IMR-90 (cell line): ENCODE measurements around the gene C16orf92. TPM values are rescaled to one million over a fixed set of nuclear protein-coding genes. Genes with fewer than 3 reads are reported as not detected.
A peak's percentile ranks its signal among the peaks of the same experiment; 100 is the strongest.

Experiments used
- ATAC-seq: fragments of 200-7000 bp; cut with Tn5 transposase; 2 replicates; pipeline ENCODE4 v1.9.1; 2020; ENCODE audit warnings: low read depth, mild to moderate bottlenecking, moderate library complexity
- BruUV-seq: library from RNA; stranded (reverse); fragments of 400-500 nt; replicated peaks from 2 replicates; lab custom pipeline; 2021; lab: Mats Ljungman, UMichigan
- CTCF ChIA-PET: fragments of 300-600 bp; formaldehyde crosslinking; extraction: SDS; loops from one replicate; lab custom pipeline; 2021; ENCODE audit warnings: antibody characterized with exemption; lab: Yijun Ruan, JAX
- POLR2A ChIA-PET: fragments of 300-600 bp; sonication (Branson Sonifier 250); formaldehyde crosslinking; loops from one replicate; lab custom pipeline; 2022; ENCODE audit warnings: antibody characterized with exemption; ENCODE audit not compliant: unreplicated experiment; lab: Charles Lee
- DNase-seq: peaks from one replicate; pipeline ENCODE4 v3.0.0; 2013
- H2AFZ ChIP-seq: replicated peaks from 2 replicates; pipeline ENCODE3; 2013; ENCODE audit warnings: low read length, mild to moderate bottlenecking; ENCODE audit not compliant: poor library complexity
- H2AK5ac ChIP-seq: 2 replicates; pipeline ENCODE4 v1.6.1; 2013; ENCODE audit warnings: low read depth, low read length, inconsistent platforms
- H2AK9ac ChIP-seq: replicated peaks from 2 replicates; pipeline ENCODE3; 2013; ENCODE audit warnings: mild to moderate bottlenecking, low read depth, low read length, moderate library complexity; ENCODE audit not compliant: poor library complexity
- H2BK120ac ChIP-seq: 2 replicates; pipeline ENCODE4 v1.6.1; 2013; ENCODE audit warnings: low read depth, low read length, inconsistent platforms
- H2BK15ac ChIP-seq: 3 replicates; pipeline ENCODE4 v1.6.1; 2013; ENCODE audit warnings: low read depth, low read length, inconsistent platforms
- H2BK20ac ChIP-seq: 2 replicates; pipeline ENCODE4 v1.6.1; 2013; ENCODE audit warnings: low read depth, mild to moderate bottlenecking, inconsistent platforms, low read length, moderate library complexity
- H2BK5ac ChIP-seq: 2 replicates; pipeline ENCODE4 v1.6.1; 2013; ENCODE audit warnings: mild to moderate bottlenecking, low read depth, low read length, inconsistent platforms; ENCODE audit not compliant: poor library complexity, severe bottlenecking
- H3K14ac ChIP-seq: replicated peaks from 2 replicates; pipeline ENCODE4 v1.6.1; 2013; ENCODE audit warnings: low read depth, low read length, inconsistent platforms
- H3K18ac ChIP-seq: 2 replicates; pipeline ENCODE4 v1.6.1; 2013; ENCODE audit warnings: low read depth, low read length, control low read depth
- H3K23ac ChIP-seq: 2 replicates; pipeline ENCODE4 v1.6.1; 2013; ENCODE audit warnings: low read depth, low read length, inconsistent platforms
- H3K27ac ChIP-seq: 2 replicates; pipeline ENCODE4 v1.5.1; 2013; ENCODE audit warnings: mild to moderate bottlenecking, control low read depth, low read length; ENCODE audit not compliant: insufficient read depth
- H3K27me3 ChIP-seq: 2 replicates; pipeline ENCODE4 v1.6.1; 2013; ENCODE audit warnings: low read length; ENCODE audit not compliant: control insufficient read depth, insufficient read depth
- H3K36me3 ChIP-seq: 2 replicates; pipeline ENCODE4 v1.6.1; 2013; ENCODE audit warnings: low read length, mixed read lengths; ENCODE audit not compliant: control insufficient read depth, insufficient read depth
- H3K4ac ChIP-seq: 2 replicates; pipeline ENCODE4 v1.6.1; 2013; ENCODE audit warnings: low read depth, low read length, inconsistent platforms
- H3K4me1 ChIP-seq: 2 replicates; pipeline ENCODE4 v1.6.1; 2013; ENCODE audit warnings: low read length, mixed read lengths; ENCODE audit not compliant: control insufficient read depth, insufficient read depth
- H3K4me2 ChIP-seq: 2 replicates; pipeline ENCODE4 v1.6.1; 2013; ENCODE audit warnings: low read depth, mild to moderate bottlenecking, control low read depth, low read length, moderate library complexity
- H3K4me3 ChIP-seq: 2 replicates; pipeline ENCODE4 v1.5.1; 2013; ENCODE audit warnings: low read depth, mild to moderate bottlenecking, control low read depth, low read length, moderate library complexity; ENCODE audit not compliant: insufficient read depth
- H3K56ac ChIP-seq: 2 replicates; pipeline ENCODE4 v1.6.1; 2013; ENCODE audit warnings: low read length, inconsistent platforms; ENCODE audit not compliant: insufficient read depth; ENCODE audit errors: extremely low read depth
- H3K79me1 ChIP-seq, 2 experiments: 2 replicates each; pipeline ENCODE4 v1.6.1; 2013; ENCODE audit warnings: low read length in 2 of 2, inconsistent platforms in 1 of 2, low read depth in 1 of 2
- H3K9ac ChIP-seq: 2 replicates; pipeline ENCODE4 v1.6.1; 2013; ENCODE audit warnings: low read depth, low read length, control low read depth
- H3K9me1 ChIP-seq: 2 replicates; pipeline ENCODE4 v1.6.1; 2013; ENCODE audit warnings: low read length, inconsistent platforms; ENCODE audit not compliant: insufficient read depth
- H3K9me3 ChIP-seq: 2 replicates; pipeline ENCODE4 v1.6.1; 2013; ENCODE audit warnings: low read length; ENCODE audit not compliant: control insufficient read depth, insufficient read depth
- H4K20me1 ChIP-seq: 2 replicates; pipeline ENCODE4 v1.6.1; 2013; ENCODE audit warnings: low read length, inconsistent platforms; ENCODE audit not compliant: insufficient read depth
- H4K5ac ChIP-seq: 2 replicates; pipeline ENCODE4 v1.6.1; 2013; ENCODE audit warnings: mild to moderate bottlenecking, low read depth, low read length, control low read depth
- H4K8ac ChIP-seq, 2 experiments: 2 replicates each; pipeline ENCODE4 v1.6.1; 2013; ENCODE audit warnings: low read depth in 2 of 2, low read length in 2 of 2, control low read depth in 1 of 2, inconsistent platforms in 1 of 2
- H4K91ac ChIP-seq: 2 replicates; pipeline ENCODE4 v1.6.1; 2013; ENCODE audit warnings: low read depth, low read length, inconsistent platforms; ENCODE audit not compliant: insufficient read depth
- POLR2A ChIP-seq: IDR thresholded peaks from 2 replicates; pipeline ENCODE4 v1.6.1; 2012; ENCODE audit warnings: mild to moderate bottlenecking, low read depth, low read length
- dilution Hi-C: fragments of 300-500 bp; cut with HindIII; formaldehyde crosslinking; loops from one replicate; pipeline ENCODE4 v1.14.3; 2018; ENCODE audit warnings: low sequenced_read_pairs; ENCODE audit not compliant: unreplicated experiment
- in situ Hi-C: fragments of 300-500 bp; cut with MboI; formaldehyde crosslinking; loops from 3 replicates; pipeline ENCODE4 v1.14.3; 2019; ENCODE audit warnings: low sequenced_read_pairs, inconsistent platforms, mixed read lengths
- intact Hi-C: fragments of 100-400 bp; cut with micrococcal nuclease; formaldehyde crosslinking; loops from 2 replicates; pipeline ENCODE4 v1.10.0; 2022
- polyA plus RNA-seq, 3 experiments: library from polyadenylated mRNA; depleted of rRNA; stranded (reverse); fragments of >200 nt; gene quantifications; 2 replicates each; pipeline ENCODE4 v1.2.3, GENCODE V29; 2012; ENCODE audit warnings: low replicate concordance in 1 of 3
- total RNA-seq: library from RNA; depleted of rRNA; stranded (reverse); fragments of >200 nt; gene quantifications from 2 replicates; pipeline ENCODE4 v1.2.3, GENCODE V29; 2012; rRNA removed

C16orf92 gene
- total and polyA plus RNA-seq, 2 of the 4 experiments (the other 2 are of a cell fraction): not detected

GRCh38 chr16:30070490-30070889, 47.5 kb downstream of the C16orf92 start:
- Histone ChIP-seq H3K27ac (no peak overlapping the region), H3K4me3 (no peak overlapping the region), H3K36me3 (peaks cover 61% of the 10 kb centered on the region), H2AK5ac (no peak overlapping the region), H4K8ac (no peak overlapping the region), H3K4ac (no peak overlapping the region), H4K91ac (no peak overlapping the region), H3K27me3 (no peaks in the 10 kb centered on the region), H3K9me1 (peaks cover 19% of the 10 kb centered on the region), H3K18ac (no peak overlapping the region), H3K9me3 (no peaks in the 10 kb centered on the region), H3K4me2 (no peak overlapping the region; the same call in 1 of the 2 replicates), H2AFZ (no peak overlapping the region), H3K79me1 (peaks cover 16 to 59% of the 10 kb centered on the region in 2 experiments), H3K56ac (no peak overlapping the region), H4K20me1 (peaks cover 65% of the 10 kb centered on the region), H3K23ac (peak overlapping the region; percentile 38; the same call in 1 of the 2 replicates), H3K4me1 (peaks cover 19% of the 10 kb centered on the region), H2BK20ac (no peak overlapping the region), H2BK5ac (no peak overlapping the region), H3K9ac (no peak overlapping the region), H2BK15ac (no peak overlapping the region), H3K14ac (no peak overlapping the region), H2BK120ac (no peak overlapping the region), H4K5ac (no peak overlapping the region), H2AK9ac (no peak overlapping the region)
- CTCF ChIA-PET: no interaction called here
- in situ Hi-C loops: loop anchor here (10.0 kb wide), 1 partner anchor 334 kb away; the partner anchor contains the start of gene ZNF771
- no TSS peak for BruUV-seq
- ATAC-seq (no peak), DNase-seq (no peak)
- no peak; the same call in 1 of the 2 replicates for TF ChIP-seq POLR2A
- dilution Hi-C loops: no loop called here
- POLR2A ChIA-PET: no interaction called here
- intact Hi-C loops: no loop called here

Other genes with a start within 250 kb of the C16orf92 start
- gene ZG16, start 244.9 kb upstream of the C16orf92 start, total RNA-seq: not detected in 2 replicates
- gene ZG16, start 244.9 kb upstream of the C16orf92 start, polyA plus RNA-seq (2012; rRNA removed): not detected in 2 replicates
- 40.8 and 43.0 TPM in 2 replicates for gene KIF22, start 232.4 kb upstream of the C16orf92 start, total RNA-seq
- 65.1 and 66.0 TPM in 2 replicates for gene KIF22, start 232.4 kb upstream of the C16orf92 start, polyA plus RNA-seq (2012; rRNA removed)
- 113 and 127 TPM in 2 replicates for gene MAZ, start 216.7 kb upstream of the C16orf92 start, total RNA-seq
- 124 and 138 TPM in 2 replicates for gene MAZ, start 216.7 kb upstream of the C16orf92 start, polyA plus RNA-seq (2012; rRNA removed)
- 0.90 and 1.4 TPM in 2 replicates for gene PRRT2, start 211.0 kb upstream of the C16orf92 start, total RNA-seq
- gene PRRT2, start 211.0 kb upstream of the C16orf92 start, polyA plus RNA-seq (2012; rRNA removed): 10.5 and 10.7 TPM in 2 replicates
- 10.6 and 15.3 TPM in 2 replicates for gene PAGR1, start 207.0 kb upstream of the C16orf92 start, total RNA-seq
- 22.1 and 26.4 TPM in 2 replicates for gene PAGR1, start 207.0 kb upstream of the C16orf92 start, polyA plus RNA-seq (2012; rRNA removed)
- gene MVP, start 202.7 kb upstream of the C16orf92 start, total RNA-seq: 221 and 319 TPM in 2 replicates
- gene MVP, start 202.7 kb upstream of the C16orf92 start, polyA plus RNA-seq (2012; rRNA removed): 204 and 231 TPM in 2 replicates
- 47.1 and 48.3 TPM in 2 replicates for gene CDIPT, start 160.0 kb upstream of the C16orf92 start, total RNA-seq
- 100 and 111 TPM in 2 replicates for gene CDIPT, start 160.0 kb upstream of the C16orf92 start, polyA plus RNA-seq (2012; rRNA removed)
- gene SEZ6L2, start 123.6 kb upstream of the C16orf92 start, total RNA-seq: 0.72 and 0.83 TPM in 2 replicates
- gene SEZ6L2, start 123.6 kb upstream of the C16orf92 start, polyA plus RNA-seq (2012; rRNA removed): 10.0 and 10.5 TPM in 2 replicates
- 4.1 and 4.2 TPM in 2 replicates for gene ASPHD1, start 122.7 kb upstream of the C16orf92 start, total RNA-seq
- 14.5 and 15.7 TPM in 2 replicates for gene ASPHD1, start 122.7 kb upstream of the C16orf92 start, polyA plus RNA-seq (2012; rRNA removed)
- gene KCTD13, start 97.0 kb upstream of the C16orf92 start, total RNA-seq: 3.1 and 4.1 TPM in 2 replicates
- 20.7 and 22.2 TPM in 2 replicates for gene KCTD13, start 97.0 kb upstream of the C16orf92 start, polyA plus RNA-seq (2012; rRNA removed)
- gene TMEM219, start 61.1 kb upstream of the C16orf92 start, total RNA-seq: 44.2 and 47.0 TPM in 2 replicates
- gene TMEM219, start 61.1 kb upstream of the C16orf92 start, polyA plus RNA-seq (2012; rRNA removed): 94.3 and 95.3 TPM in 2 replicates
- gene TAOK2, start 49.3 kb upstream of the C16orf92 start, total RNA-seq: 31.7 and 32.8 TPM in 2 replicates
- gene TAOK2, start 49.3 kb upstream of the C16orf92 start, polyA plus RNA-seq (2012; rRNA removed): 23.0 and 26.4 TPM in 2 replicates
- gene HIRIP3, start 27.6 kb upstream of the C16orf92 start, total RNA-seq: 5.0 and 5.8 TPM in 2 replicates
- gene HIRIP3, start 27.6 kb upstream of the C16orf92 start, polyA plus RNA-seq (2012; rRNA removed): 10.5 and 13.7 TPM in 2 replicates
- gene INO80E, start 27.0 kb upstream of the C16orf92 start, total RNA-seq: 42.1 and 42.8 TPM in 2 replicates
- 40.9 and 46.5 TPM in 2 replicates for gene INO80E, start 27.0 kb upstream of the C16orf92 start, polyA plus RNA-seq (2012; rRNA removed)
- under 0.01 TPM in 1 of 2 replicates, not detected in the other for gene DOC2A, start 12.2 kb upstream of the C16orf92 start, total RNA-seq
- gene DOC2A, start 12.2 kb upstream of the C16orf92 start, polyA plus RNA-seq (2012; rRNA removed): 0.48 and 0.50 TPM in 2 replicates
- not detected in 2 replicates for gene TLCD3B, start 8.1 kb downstream of the C16orf92 start, total RNA-seq
- gene TLCD3B, start 8.1 kb downstream of the C16orf92 start, polyA plus RNA-seq (2012; rRNA removed): 0.14 and 0.19 TPM in 2 replicates
- gene ALDOA, start 42.6 kb downstream of the C16orf92 start, total RNA-seq: 1,576 and 1,697 TPM in 2 replicates
- 1,990 and 2,139 TPM in 2 replicates for gene ALDOA, start 42.6 kb downstream of the C16orf92 start, polyA plus RNA-seq (2012; rRNA removed)
- 209 and 222 TPM in 2 replicates for gene PPP4C, start 52.8 kb downstream of the C16orf92 start, total RNA-seq
- gene PPP4C, start 52.8 kb downstream of the C16orf92 start, polyA plus RNA-seq (2012; rRNA removed): 200 and 202 TPM in 2 replicates
- not detected in 2 replicates for gene TBX6, start 68.7 kb downstream of the C16orf92 start, total RNA-seq
- gene TBX6, start 68.7 kb downstream of the C16orf92 start, polyA plus RNA-seq (2012; rRNA removed): 0.06 and 0.10 TPM in 2 replicates
- 1.1 and 3.1 TPM in 2 replicates for gene YPEL3, start 73.0 kb downstream of the C16orf92 start, total RNA-seq
- gene YPEL3, start 73.0 kb downstream of the C16orf92 start, polyA plus RNA-seq (2012; rRNA removed): 25.6 and 33.3 TPM in 2 replicates
- under 0.01 and 0.28 TPM in 2 replicates for gene GDPD3, start 90.3 kb downstream of the C16orf92 start, total RNA-seq
- 2.8 and 19.5 TPM in 2 replicates for gene GDPD3, start 90.3 kb downstream of the C16orf92 start, polyA plus RNA-seq (2012; rRNA removed)
- gene MAPK3, start 100.0 kb downstream of the C16orf92 start, total RNA-seq: 22.5 and 30.8 TPM in 2 replicates
- gene MAPK3, start 100.0 kb downstream of the C16orf92 start, polyA plus RNA-seq (2012; rRNA removed): 137 and 150 TPM in 2 replicates
- gene CORO1A, start 160.4 kb downstream of the C16orf92 start, total RNA-seq: 6.4 and 7.2 TPM in 2 replicates
- gene CORO1A, start 160.4 kb downstream of the C16orf92 start, polyA plus RNA-seq (2012; rRNA removed): 13.2 and 16.7 TPM in 2 replicates
- 301 and 407 TPM in 2 replicates for gene BOLA2B, start 170.5 kb downstream of the C16orf92 start, total RNA-seq
- 90.1 and 121 TPM in 2 replicates for gene BOLA2B, start 170.5 kb downstream of the C16orf92 start, polyA plus RNA-seq (2012; rRNA removed)
- 8.4 and 11.4 TPM in 2 replicates for gene SLX1A, start 170.7 kb downstream of the C16orf92 start, total RNA-seq
- gene SLX1A, start 170.7 kb downstream of the C16orf92 start, polyA plus RNA-seq (2012; rRNA removed): 35.1 and 44.4 TPM in 2 replicates
- gene SULT1A3, start 176.1 kb downstream of the C16orf92 start, total RNA-seq: 0.18 and 1.1 TPM in 2 replicates
- 12.8 and 17.2 TPM in 2 replicates for gene SULT1A3, start 176.1 kb downstream of the C16orf92 start, polyA plus RNA-seq (2012; rRNA removed)
- gene NPIPB13, start 225.3 kb downstream of the C16orf92 start, total RNA-seq: 0.28 and 0.54 TPM in 2 replicates
- gene NPIPB13, start 225.3 kb downstream of the C16orf92 start, polyA plus RNA-seq (2012; rRNA removed): 4.4 and 4.5 TPM in 2 replicates